ENCODE data around the gene YIF1B.

YIF1B gene

GRCh38 chr19:38304866-38305429, 10.8 kb downstream of the YIF1B start:
- TF ChIP-seq MAX (IDR thresholded peaks at IDR 0.05; ENCODE audit: low read depth, low read length) (no peak), POLR2A (IDR thresholded peaks at IDR 0.05; ENCODE audit: extremely low read depth, insufficient read length) (no peak), MYC (IDR thresholded peaks at IDR 0.05; ENCODE audit: low read depth, low read length) (no peak), CTCF (IDR thresholded peaks at IDR 0.05; ENCODE audit: low read depth, low read length) (no peak)
- no peak overlapping the region for H3K4me3 ChIP-seq (ENCODE audit: low read depth, low read length)
- no peak for DNase-seq (ENCODE audit: low read depth)

- H3K4me3 ChIP-seq (ENCODE audit: low read depth, low read length), result no peak overlapping the region
- TF ChIP-seq POLR2A (IDR thresholded peaks at IDR 0.05; ENCODE audit: extremely low read depth, insufficient read length), result no peak
- no peak for TF ChIP-seq MYC (IDR thresholded peaks at IDR 0.05; ENCODE audit: low read depth, low read length)
- TF ChIP-seq CTCF (IDR thresholded peaks at IDR 0.05; ENCODE audit: low read depth, low read length), result no peak
- no peak for TF ChIP-seq MAX (IDR thresholded peaks at IDR 0.05; ENCODE audit: low read depth, low read length)
- no peak for DNase-seq (ENCODE audit: low read depth)
These were observed 11.3 kb downstream of the YIF1B start for GRCh38 chr19:38304352-38304865.

GRCh38 chr19:38303517-38304351, 12.0 kb downstream of the YIF1B start, which contains the start of gene C19orf33:
Gene C19orf33, plus strand, starts transcription at chr19:38304251. Its CDS starts 11 bp downstream, at chr19:38304262.
- H3K4me3 ChIP-seq (ENCODE audit: low read depth, low read length), result no peak within 1 kb of the TSS
- DNase-seq (ENCODE audit: low read depth), result no peak
- no peak for TF ChIP-seq MAX (IDR thresholded peaks at IDR 0.05; ENCODE audit: low read depth, low read length)
- no peak for TF ChIP-seq MYC (IDR thresholded peaks at IDR 0.05; ENCODE audit: low read depth, low read length)
- no peak for TF ChIP-seq CTCF (IDR thresholded peaks at IDR 0.05; ENCODE audit: low read depth, low read length)
- TF ChIP-seq POLR2A (IDR thresholded peaks at IDR 0.05; ENCODE audit: extremely low read depth, insufficient read length), result no peak

- no peak for DNase-seq (ENCODE audit: low read depth)
- no peak for TF ChIP-seq MYC (IDR thresholded peaks at IDR 0.05; ENCODE audit: low read depth, low read length)
- TF ChIP-seq POLR2A (IDR thresholded peaks at IDR 0.05; ENCODE audit: extremely low read depth, insufficient read length), result no peak
- H3K4me3 ChIP-seq (ENCODE audit: low read depth, low read length), result no peak overlapping the region
These were observed 16.7 kb downstream of the YIF1B start for GRCh38 chr19:38298821-38299680.

GRCh38 chr19:38294090-38294489, 21.7 kb downstream of the YIF1B start:
- TF ChIP-seq POLR2A (IDR thresholded peaks at IDR 0.05; ENCODE audit: extremely low read depth, insufficient read length), result no peak
- no peak for TF ChIP-seq MYC (IDR thresholded peaks at IDR 0.05; ENCODE audit: low read depth, low read length)
- no peak for TF ChIP-seq MAX (IDR thresholded peaks at IDR 0.05; ENCODE audit: low read depth, low read length)
- no peak for TF ChIP-seq CTCF (IDR thresholded peaks at IDR 0.05; ENCODE audit: low read depth, low read length)
- no peak overlapping the region for H3K4me3 ChIP-seq (ENCODE audit: low read depth, low read length)

More at GRCh38 chr19:38294090-38294489, 21.7 kb downstream of the YIF1B start:
- no peak for DNase-seq (ENCODE audit: low read depth)
